ENCODE results near the gene NUF2.

Gene NUF2

DNA sequence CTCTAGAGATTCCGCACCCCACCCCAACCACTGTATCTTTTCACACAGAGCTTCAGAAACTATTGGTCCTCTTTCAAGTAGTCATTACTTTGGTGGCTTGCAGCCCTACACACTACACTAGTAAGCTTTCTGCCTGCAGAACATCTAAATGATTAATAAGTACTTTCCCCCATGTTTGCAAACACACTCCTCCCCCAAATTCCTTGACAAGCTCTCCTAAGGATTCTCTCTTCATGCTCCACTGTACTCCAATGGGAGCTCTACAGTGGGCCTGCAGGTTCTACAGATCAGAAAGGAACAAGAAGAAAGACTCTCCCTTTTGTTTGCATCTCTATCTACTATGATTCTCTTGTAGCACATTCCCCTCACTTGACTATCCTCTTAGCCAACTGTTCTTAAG is 16.3 kb upstream of the NUF2 start:
- H3K4me2 ChIP-seq (ENCODE audit: low read length) = no peak overlapping the region
- H2AFZ ChIP-seq (ENCODE audit: low read depth, low read length) = no peak overlapping the region
- H3K4me1 ChIP-seq (ENCODE audit: low read length) = no peaks in the 10 kb centered on the region
- H3K27me3 ChIP-seq (ENCODE audit: low read depth, low read length) = no peaks in the 10 kb centered on the region
- H4K20me1 ChIP-seq (ENCODE audit: insufficient read depth, low read length) = no peaks in the 10 kb centered on the region
- H3K79me2 ChIP-seq (ENCODE audit: low read length) = no peaks in the 10 kb centered on the region
- H3K9me3 ChIP-seq (ENCODE audit: insufficient read depth, low read length) = no peaks in the 10 kb centered on the region
- no peak overlapping the region for H3K27ac ChIP-seq (ENCODE audit: low read length)
- peaks cover 8% of the 10 kb centered on the region for H3K36me3 ChIP-seq (replicated peaks; ENCODE audit: low read depth, low read length)
- H3K4me3 ChIP-seq (ENCODE audit: low read length) = no peak overlapping the region
- no peak overlapping the region for H3K9ac ChIP-seq (ENCODE audit: low read length)
- TF ChIP-seq, protein P1, sequence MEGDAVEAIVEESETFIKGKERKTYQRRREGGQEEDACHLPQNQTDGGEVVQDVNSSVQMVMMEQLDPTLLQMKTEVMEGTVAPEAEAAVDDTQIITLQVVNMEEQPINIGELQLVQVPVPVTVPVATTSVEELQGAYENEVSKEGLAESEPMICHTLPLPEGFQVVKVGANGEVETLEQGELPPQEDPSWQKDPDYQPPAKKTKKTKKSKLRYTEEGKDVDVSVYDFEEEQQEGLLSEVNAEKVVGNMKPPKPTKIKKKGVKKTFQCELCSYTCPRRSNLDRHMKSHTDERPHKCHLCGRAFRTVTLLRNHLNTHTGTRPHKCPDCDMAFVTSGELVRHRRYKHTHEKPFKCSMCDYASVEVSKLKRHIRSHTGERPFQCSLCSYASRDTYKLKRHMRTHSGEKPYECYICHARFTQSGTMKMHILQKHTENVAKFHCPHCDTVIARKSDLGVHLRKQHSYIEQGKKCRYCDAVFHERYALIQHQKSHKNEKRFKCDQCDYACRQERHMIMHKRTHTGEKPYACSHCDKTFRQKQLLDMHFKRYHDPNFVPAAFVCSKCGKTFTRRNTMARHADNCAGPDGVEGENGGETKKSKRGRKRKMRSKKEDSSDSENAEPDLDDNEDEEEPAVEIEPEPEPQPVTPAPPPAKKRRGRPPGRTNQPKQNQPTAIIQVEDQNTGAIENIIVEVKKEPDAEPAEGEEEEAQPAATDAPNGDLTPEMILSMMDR (IDR thresholded peaks at IDR 0.05; ENCODE audit: low read depth, low read length) = no peak
- TF ChIP-seq EZH2phosphoT487 (IDR thresholded peaks at IDR 0.05; ENCODE audit: low read depth) = no peak

DNA sequence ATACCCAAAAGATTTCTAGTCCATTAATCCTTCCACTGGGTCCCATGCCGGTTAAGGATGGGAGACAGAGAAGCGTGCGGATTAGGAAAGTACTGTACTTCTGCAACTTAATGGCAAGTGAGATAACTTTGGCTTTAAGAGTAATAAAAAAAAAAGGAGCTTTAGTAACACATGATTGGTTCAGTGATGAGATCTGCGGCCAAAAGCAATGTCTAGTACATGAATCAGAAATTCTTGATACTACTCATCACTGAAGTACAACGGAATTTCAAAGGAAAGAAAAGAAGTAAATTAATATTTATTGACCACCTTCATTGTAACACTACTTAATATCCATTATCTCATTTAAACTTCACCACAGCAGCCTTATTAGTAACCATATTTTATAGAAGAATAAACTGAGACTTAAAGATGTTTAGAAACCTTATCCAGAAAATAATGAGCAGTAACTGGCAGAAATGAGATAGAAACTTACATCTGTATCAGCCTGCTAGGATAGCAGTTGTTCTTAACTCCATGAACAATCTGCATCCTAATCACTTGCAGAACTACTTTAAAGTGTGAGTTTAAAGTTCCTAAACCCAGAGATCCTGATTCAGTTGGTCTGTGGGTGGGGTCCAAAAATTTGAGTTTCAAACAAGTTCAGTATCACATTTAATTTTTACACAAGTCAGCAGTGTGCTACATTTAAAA is 14.1 kb upstream of the NUF2 start:
- H3K27ac ChIP-seq (ENCODE audit: low read length) = no peak overlapping the region
- H3K27me3 ChIP-seq (ENCODE audit: low read depth, low read length) = no peaks in the 10 kb centered on the region
- H3K36me3 ChIP-seq (replicated peaks; ENCODE audit: low read depth, low read length) = peaks cover 4% of the 10 kb centered on the region
- H3K79me2 ChIP-seq (ENCODE audit: low read length) = no peaks in the 10 kb centered on the region
- no peak overlapping the region for H3K4me2 ChIP-seq (ENCODE audit: low read length)
- H3K9ac ChIP-seq (ENCODE audit: low read length) = no peak overlapping the region
- H3K9me3 ChIP-seq (ENCODE audit: insufficient read depth, low read length) = no peaks in the 10 kb centered on the region
- H3K4me1 ChIP-seq (ENCODE audit: low read length) = no peaks in the 10 kb centered on the region
- TF ChIP-seq, protein P1 (IDR thresholded peaks at IDR 0.05; ENCODE audit: low read depth, low read length) = no peak
- H3K4me3 ChIP-seq (ENCODE audit: low read length) = no peak overlapping the region
- no peaks in the 10 kb centered on the region for H4K20me1 ChIP-seq (ENCODE audit: insufficient read depth, low read length)
- H2AFZ ChIP-seq (ENCODE audit: low read depth, low read length) = no peak overlapping the region

DNA sequence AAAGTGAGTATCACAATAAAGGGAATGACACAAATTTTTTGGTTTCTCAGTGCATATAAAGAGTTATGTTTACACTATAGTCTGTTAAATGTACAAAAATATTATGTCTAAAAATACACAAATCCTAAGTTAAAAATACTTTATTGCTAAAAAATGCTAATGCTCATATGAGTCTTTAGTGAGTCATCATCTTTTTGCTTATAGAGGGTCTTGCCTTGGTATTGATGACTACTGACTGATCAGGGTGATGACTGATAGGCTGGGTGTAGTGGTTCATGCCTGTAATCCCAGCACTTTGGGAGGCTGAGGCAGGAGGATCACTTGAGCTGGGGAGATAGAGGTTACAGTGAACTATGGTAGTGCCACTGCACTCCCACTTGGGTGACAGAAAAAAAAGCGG is 12.9 kb upstream of the NUF2 start:
- Histone ChIP-seq H3K4me2 (ENCODE audit: low read length) (no peak overlapping the region), H3K9me3 (ENCODE audit: insufficient read depth, low read length) (no peaks in the 10 kb centered on the region), H3K79me2 (ENCODE audit: low read length) (no peaks in the 10 kb centered on the region), H3K36me3 (replicated peaks; ENCODE audit: low read depth, low read length) (peaks cover 8% of the 10 kb centered on the region), H2AFZ (ENCODE audit: low read depth, low read length) (no peak overlapping the region), H3K4me1 (ENCODE audit: low read length) (no peaks in the 10 kb centered on the region), H3K27ac (ENCODE audit: low read length) (no peak overlapping the region), H3K4me3 (ENCODE audit: low read length) (no peak overlapping the region), H4K20me1 (ENCODE audit: insufficient read depth, low read length) (no peaks in the 10 kb centered on the region), H3K27me3 (ENCODE audit: low read depth, low read length) (no peaks in the 10 kb centered on the region), H3K9ac (ENCODE audit: low read length) (no peak overlapping the region)
- TF ChIP-seq EZH2phosphoT487 (IDR thresholded peaks at IDR 0.05; ENCODE audit: low read depth) = no peak
- TF ChIP-seq, protein P1 (IDR thresholded peaks at IDR 0.05; ENCODE audit: low read depth, low read length) = no peak

DNA sequence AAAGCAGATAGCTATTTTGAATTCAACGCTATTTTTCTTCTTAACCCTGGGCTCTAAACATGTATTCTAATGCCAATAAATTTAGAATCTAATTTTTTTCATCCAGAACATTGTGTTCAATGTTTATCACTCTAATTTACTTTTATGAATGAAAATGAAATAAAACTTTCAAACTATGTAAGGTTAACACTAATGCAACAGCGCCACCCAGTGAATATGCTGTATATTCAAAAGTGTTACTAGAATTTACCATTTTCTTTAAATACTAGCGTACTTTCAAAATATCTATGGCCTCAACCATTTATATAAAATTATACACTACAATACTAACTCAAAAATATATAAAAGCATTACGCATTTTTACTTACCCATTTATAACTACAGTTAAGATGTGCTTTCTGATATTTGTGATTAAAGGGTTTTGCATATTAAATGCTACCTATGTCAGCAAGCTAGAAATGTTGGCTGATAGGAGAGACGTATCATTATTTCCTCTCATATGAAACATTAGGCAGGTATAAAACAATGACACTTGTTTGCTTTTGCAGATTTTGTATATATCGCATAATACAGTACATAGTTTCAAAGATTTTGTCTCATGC is 5.9 kb upstream of the NUF2 start:
- H3K9me3 ChIP-seq (ENCODE audit: insufficient read depth, low read length) = no peaks in the 10 kb centered on the region
- no peak overlapping the region for H2AFZ ChIP-seq (ENCODE audit: low read depth, low read length)
- peaks cover 5% of the 10 kb centered on the region for H3K36me3 ChIP-seq (replicated peaks; ENCODE audit: low read depth, low read length)
- no peak overlapping the region for H3K4me2 ChIP-seq (ENCODE audit: low read length)
- H3K9ac ChIP-seq (ENCODE audit: low read length) = no peak overlapping the region
- H3K27ac ChIP-seq (ENCODE audit: low read length) = no peak overlapping the region
- H3K79me2 ChIP-seq (ENCODE audit: low read length) = peaks cover 8% of the 10 kb centered on the region
- H3K4me1 ChIP-seq (ENCODE audit: low read length) = peaks cover 7% of the 10 kb centered on the region
- TF ChIP-seq, protein P1 (IDR thresholded peaks at IDR 0.05; ENCODE audit: low read depth, low read length) = peak; percentile 88
- no peak for TF ChIP-seq EZH2phosphoT487 (IDR thresholded peaks at IDR 0.05; ENCODE audit: low read depth)
- no peaks in the 10 kb centered on the region for H4K20me1 ChIP-seq (ENCODE audit: insufficient read depth, low read length)
- no peaks in the 10 kb centered on the region for H3K27me3 ChIP-seq (ENCODE audit: low read depth, low read length)
- H3K4me3 ChIP-seq (ENCODE audit: low read length) = no peak overlapping the region

Data from OCI-LY3 (cell line).